Measurements from ENCODE around the gene GNAZ.

- TF ChIP-seq, protein P1, sequence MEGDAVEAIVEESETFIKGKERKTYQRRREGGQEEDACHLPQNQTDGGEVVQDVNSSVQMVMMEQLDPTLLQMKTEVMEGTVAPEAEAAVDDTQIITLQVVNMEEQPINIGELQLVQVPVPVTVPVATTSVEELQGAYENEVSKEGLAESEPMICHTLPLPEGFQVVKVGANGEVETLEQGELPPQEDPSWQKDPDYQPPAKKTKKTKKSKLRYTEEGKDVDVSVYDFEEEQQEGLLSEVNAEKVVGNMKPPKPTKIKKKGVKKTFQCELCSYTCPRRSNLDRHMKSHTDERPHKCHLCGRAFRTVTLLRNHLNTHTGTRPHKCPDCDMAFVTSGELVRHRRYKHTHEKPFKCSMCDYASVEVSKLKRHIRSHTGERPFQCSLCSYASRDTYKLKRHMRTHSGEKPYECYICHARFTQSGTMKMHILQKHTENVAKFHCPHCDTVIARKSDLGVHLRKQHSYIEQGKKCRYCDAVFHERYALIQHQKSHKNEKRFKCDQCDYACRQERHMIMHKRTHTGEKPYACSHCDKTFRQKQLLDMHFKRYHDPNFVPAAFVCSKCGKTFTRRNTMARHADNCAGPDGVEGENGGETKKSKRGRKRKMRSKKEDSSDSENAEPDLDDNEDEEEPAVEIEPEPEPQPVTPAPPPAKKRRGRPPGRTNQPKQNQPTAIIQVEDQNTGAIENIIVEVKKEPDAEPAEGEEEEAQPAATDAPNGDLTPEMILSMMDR (IDR thresholded peaks at IDR 0.05), result no peak
- no peak for TF ChIP-seq ZFX (IDR thresholded peaks at IDR 0.05; ENCODE audit: borderline replicate concordance)
Measured at GRCh38 chr22:23093051-23093788, 22.9 kb downstream of the GNAZ start.
